NCI-H2029 (cell line): ENCODE results near the gene TMEM273.

Source experiments
- DNase-seq: peaks from one replicate; lab custom pipeline; 2025; lab: John Stamatoyannopoulos, UW

TMEM273 gene

GRCh38 chr10:49115015-49115795 is 73.0 kb downstream of the TMEM273 start, which contains the start of gene VSTM4:
TSS of gene VSTM4 (minus strand) at chr10:49115522. CDS start at chr10:49115485, 37 bp downstream.
- no peak for DNase-seq

GRCh38 chr10:49114718-49115014 is 73.5 kb downstream of the TMEM273 start:
- DNase-seq = no peak

- DNase-seq = no peak
Observed at GRCh38 chr10:49113741-49114141, 74.5 kb downstream of the TMEM273 start.

GRCh38 chr10:49112851-49113250 is 75.3 kb downstream of the TMEM273 start:
- no peak for DNase-seq

GRCh38 chr10:49112098-49112497 is 76.1 kb downstream of the TMEM273 start:
- no peak for DNase-seq

GRCh38 chr10:49111320-49111698 is 76.9 kb downstream of the TMEM273 start:
- no peak for DNase-seq

GRCh38 chr10:49110684-49111319 is 77.4 kb downstream of the TMEM273 start:
- no peak for DNase-seq

- no peak for DNase-seq
Observed at GRCh38 chr10:49109669-49110340, 78.4 kb downstream of the TMEM273 start.

GRCh38 chr10:49108656-49109055 is 79.5 kb downstream of the TMEM273 start:
- DNase-seq = no peak

- DNase-seq = no peak
Observed at GRCh38 chr10:49107887-49108267, 80.3 kb downstream of the TMEM273 start.

GRCh38 chr10:49107111-49107886 is 80.9 kb downstream of the TMEM273 start:
- DNase-seq = no peak

- no peak for DNase-seq
Observed at GRCh38 chr10:49106451-49106850, 81.7 kb downstream of the TMEM273 start.

GRCh38 chr10:49105076-49105475 is 83.1 kb downstream of the TMEM273 start:
- DNase-seq = no peak
